HFFc6 (cell line): ENCODE data around the gene ADAT3. TPM values are rescaled to one million over a fixed set of nuclear protein-coding genes. Genes with fewer than 3 reads are reported as not detected.

ENCODE experiments used
- DNase-seq: peaks from one replicate; pipeline ENCODE4 v3.0.0-alpha.2; 2018
- H3K27ac Mint-ChIP-seq: 2 replicates; pipeline ENCODE4 v1.8.0; 2020; ENCODE audit warnings: mild to moderate bottlenecking, mixed read lengths
- H3K27me3 Mint-ChIP-seq: 2 replicates; pipeline ENCODE4 v1.8.0; 2021; ENCODE audit warnings: mild to moderate bottlenecking, moderate library complexity, mixed read lengths; ENCODE audit not compliant: insufficient read depth
- H3K36me3 Mint-ChIP-seq: 2 replicates; pipeline ENCODE4 v1.8.0; 2021; ENCODE audit warnings: low read depth, mixed read lengths
- H3K4me1 Mint-ChIP-seq: 2 replicates; pipeline ENCODE4 v1.8.0; 2020; ENCODE audit warnings: low read depth, mixed read lengths
- H3K4me3 Mint-ChIP-seq: 2 replicates; pipeline ENCODE4 v1.8.0; 2020; ENCODE audit warnings: mild to moderate bottlenecking, moderate library complexity, mixed read lengths
- H3K9me3 Mint-ChIP-seq: 2 replicates; pipeline ENCODE4 v1.8.0; 2020; ENCODE audit warnings: mild to moderate bottlenecking, mixed read lengths
- CTCF ChIP-seq: fragments of 200-600 bp; sonication (generic); IDR thresholded peaks from 2 replicates; pipeline ENCODE4 v1.5.0; 2021; ENCODE audit warnings: antibody characterized with exemption, mild to moderate bottlenecking
- total RNA-seq, 6 experiments: library from RNA; stranded (reverse); fragmentation: NEBNext Ultra II Directional; extraction: Animal tissue kit (Norgen Biotek cat#: 25700); gene quantifications; 2 replicates in 1 of 6; 3 replicates in 5 of 6; pipeline ENCODE4 v1.2.3, GENCODE V29; 2021

Gene ADAT3
- total RNA-seq, 6 experiments from 2014 or later, result 2.3 to 4.2 (median 3.0) TPM

- peaks cover 4% of the 10 kb centered on the region; the same call in 1 of the 2 replicates for H3K27me3 Mint-ChIP-seq
- H3K9me3 Mint-ChIP-seq, result peaks cover 11% of the 10 kb centered on the region
- H3K27ac Mint-ChIP-seq, result no peak overlapping the region
- no peak for TF ChIP-seq CTCF
- H3K4me1 Mint-ChIP-seq, result peaks cover 13% of the 10 kb centered on the region
- H3K4me3 Mint-ChIP-seq, result no peak overlapping the region
- no peak for DNase-seq
- H3K36me3 Mint-ChIP-seq, result peaks cover 9% of the 10 kb centered on the region
Observed at GRCh38 chr19:1938071-1938470, 32.9 kb downstream of the ADAT3 start.

GRCh38 chr19:1941146-1942077, 36.2 kb downstream of the ADAT3 start, which contains the start of gene CSNK1G2:
TSS of gene CSNK1G2 (plus strand) at chr19:1941172. CDS start at chr19:1969773, 28,601 bp downstream.
- DNase-seq, result no peak
- no peak for TF ChIP-seq CTCF
- peaks cover 19% of the 10 kb centered on the region for H3K4me1 Mint-ChIP-seq
- peak within 1 kb of the TSS; percentile 98 for H3K27ac Mint-ChIP-seq
- H3K27me3 Mint-ChIP-seq, result peaks cover 4% of the 10 kb centered on the region; the same call in 1 of the 2 replicates
- H3K36me3 Mint-ChIP-seq, result no peaks in the 10 kb centered on the region
- H3K9me3 Mint-ChIP-seq, result no peaks in the 10 kb centered on the region
- peak within 1 kb of the TSS; percentile 94 for H3K4me3 Mint-ChIP-seq

GRCh38 chr19:1942078-1942933, 37.1 kb downstream of the ADAT3 start:
- DNase-seq, result peak; percentile 49
- Mint-ChIP-seq H3K4me3 (peak overlapping the region; percentile 94), H3K27ac (peak overlapping the region; percentile 92), H3K27me3 (peaks cover 3% of the 10 kb centered on the region; the same call in 1 of the 2 replicates), H3K36me3 (no peaks in the 10 kb centered on the region), H3K9me3 (no peaks in the 10 kb centered on the region), H3K4me1 (peaks cover 19% of the 10 kb centered on the region)
- TF ChIP-seq CTCF, result no peak

GRCh38 chr19:1942934-1943555, 37.8 kb downstream of the ADAT3 start:
- no peak for TF ChIP-seq CTCF
- Mint-ChIP-seq H3K27me3 (peaks cover under 1% of the 10 kb centered on the region; the same call in 1 of the 2 replicates), H3K4me3 (peak overlapping the region; percentile 94), H3K27ac (peak overlapping the region; percentile 76), H3K9me3 (no peaks in the 10 kb centered on the region), H3K4me1 (peaks cover 19% of the 10 kb centered on the region), H3K36me3 (no peaks in the 10 kb centered on the region)
- DNase-seq, result no peak

- Mint-ChIP-seq H3K9me3 (no peaks in the 10 kb centered on the region), H3K4me3 (no peak overlapping the region; the same call in 1 of the 2 replicates), H3K4me1 (peaks cover 19% of the 10 kb centered on the region), H3K27ac (peak overlapping the region; percentile 76; the same call in 1 of the 2 replicates), H3K36me3 (peaks cover 3% of the 10 kb centered on the region; the same call in 1 of the 2 replicates), H3K27me3 (no peaks in the 10 kb centered on the region; the same call in 1 of the 2 replicates)
- TF ChIP-seq CTCF, result no peak
- DNase-seq, result no peak
Observed at GRCh38 chr19:1943661-1944087, 38.5 kb downstream of the ADAT3 start.
